Urinary bladder (tissue), 4 donors: Measurements from ENCODE around the gene NUDT14. TPM values are rescaled to one million over a fixed set of nuclear protein-coding genes. Genes with fewer than 3 reads are reported as not detected.

ENCODE experiments used
- DNase-seq: peaks from one replicate; pipeline ENCODE4 v3.0.0-alpha.2; 2015; ENCODE audit errors: extremely low spot score
- H3K27ac ChIP-seq: one replicate; pipeline ENCODE4 v1.5.1; 2013; ENCODE audit warnings: low read depth, mild to moderate bottlenecking, moderate library complexity
- H3K36me3 ChIP-seq: one replicate; pipeline ENCODE4 v1.6.1; 2013; ENCODE audit warnings: mild to moderate bottlenecking, moderate library complexity; ENCODE audit not compliant: insufficient read depth
- H3K4me1 ChIP-seq: one replicate; pipeline ENCODE4 v1.6.1; 2013; ENCODE audit warnings: mild to moderate bottlenecking, moderate library complexity; ENCODE audit not compliant: insufficient read depth
- H3K4me3 ChIP-seq: one replicate; pipeline ENCODE4 v1.5.1; 2013; ENCODE audit warnings: low read depth, low read length
- WGBS: extraction: QIAGEN DNeasy Blood & Tissue Kit; methylation state at CpG from one replicate; pipeline ENCODE4 v1.1.7; 2013; 5-methylcytosine and 5-hydroxymethylcytosine counted together
- polyA plus RNA-seq: library from polyadenylated mRNA; stranded (reverse); fragments of 200-250 nt; gene quantifications from one replicate; pipeline ENCODE4 v1.2.3, GENCODE V29; 2013
- small RNA-seq: library from RNA; depleted of rRNA; stranded (forward); fragments of <200 nt; gene quantifications from one replicate; pipeline ENCODE3, GENCODE V24; 2014
- total RNA-seq: library from RNA; depleted of rRNA; stranded (reverse); fragments of >200 nt; gene quantifications from one replicate; pipeline ENCODE4 v1.2.3, GENCODE V29; 2014
- donor health status: healthy with polysubstance abuse.
- donor health status: healthy.

The NUDT14 gene
- total and polyA plus RNA-seq, 2 donors = 7.3 to 11.6 TPM

DNA sequence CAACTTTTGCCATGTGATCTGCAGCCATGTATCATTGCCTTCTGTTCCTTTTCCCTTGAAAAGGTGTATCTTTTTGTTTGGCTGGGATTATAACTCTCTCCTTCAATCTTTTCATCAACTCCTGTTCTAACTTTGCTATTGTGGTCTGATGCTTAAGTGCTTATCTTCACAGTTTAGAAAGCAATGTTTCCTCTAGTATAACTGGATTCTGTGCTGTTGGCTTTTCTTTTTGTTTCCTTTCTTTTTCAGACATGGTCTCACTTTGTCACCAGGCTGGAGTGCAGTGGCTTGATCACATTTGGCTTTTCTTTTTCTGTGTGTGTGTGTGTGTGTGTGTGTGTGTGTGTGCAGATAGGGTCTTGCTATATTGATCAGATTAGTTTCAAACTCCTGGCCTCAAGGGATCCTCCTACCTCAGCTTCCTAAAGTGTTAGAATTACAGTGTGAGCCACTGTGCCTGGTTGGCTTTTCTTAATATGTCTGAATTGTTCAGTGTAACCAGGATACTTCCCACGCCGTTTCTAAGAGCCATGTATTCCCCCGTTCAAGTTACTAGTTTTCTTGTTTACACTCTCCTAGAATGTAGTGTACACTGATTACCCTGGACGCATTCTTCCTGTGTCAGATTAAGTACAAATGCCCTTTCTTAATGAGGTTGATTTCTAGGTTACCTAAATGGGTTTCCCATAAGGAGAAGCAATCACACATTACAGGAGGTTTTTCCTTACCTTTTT, 48.0 kb downstream of the NUDT14 start:
- H3K27ac ChIP-seq = no peak overlapping the region
- H3K4me3 ChIP-seq = no peak overlapping the region
- H3K4me1 ChIP-seq = no peaks in the 10 kb centered on the region
- no peak for DNase-seq
- H3K36me3 ChIP-seq = no peaks in the 10 kb centered on the region
- 55% methylated on average over 4 of the region's 4 CpGs for WGBS

DNA sequence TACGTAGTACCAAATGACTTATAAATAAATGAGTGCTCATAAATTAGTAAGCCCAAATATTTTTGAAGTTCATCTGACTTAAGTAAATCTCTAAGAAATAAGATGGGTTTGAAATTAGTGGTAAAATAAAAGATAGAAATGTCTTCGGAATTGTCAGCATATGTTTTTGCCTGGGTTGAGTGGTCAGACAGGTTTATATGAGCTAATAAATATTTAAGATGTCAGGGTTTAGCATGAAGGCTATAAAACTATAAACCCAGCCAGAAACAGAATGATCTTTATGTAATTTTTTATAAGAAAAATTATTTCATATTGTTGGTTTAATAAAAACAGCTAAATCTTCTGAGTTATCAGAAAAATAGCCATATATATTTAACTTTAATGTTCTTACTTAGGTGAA, 49.9 kb downstream of the NUDT14 start:
- Histone ChIP-seq H3K4me3 (no peak overlapping the region), H3K36me3 (no peaks in the 10 kb centered on the region), H3K27ac (no peak overlapping the region), H3K4me1 (no peaks in the 10 kb centered on the region)
- no peak for DNase-seq
- WGBS = 81% methylated on average over 2 of the region's 2 CpGs

DNA sequence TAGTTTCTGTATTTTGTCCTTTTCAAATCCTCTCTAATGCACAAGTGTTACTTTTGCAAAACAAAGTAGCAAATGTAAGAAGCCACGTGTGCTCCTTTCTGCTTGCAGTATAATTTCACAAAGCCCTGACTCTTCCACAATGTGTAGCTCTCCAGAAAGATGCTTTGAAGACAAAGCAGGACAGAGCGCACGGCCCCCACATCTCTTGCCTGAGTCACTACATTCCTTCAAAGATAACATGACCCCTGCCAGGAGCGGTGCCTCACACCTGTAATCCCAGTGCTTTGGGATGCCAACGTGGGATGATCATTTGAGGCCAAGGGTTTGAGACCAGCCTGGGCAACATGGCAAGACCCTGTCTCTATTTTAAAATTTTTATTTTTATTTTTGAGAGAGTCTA, 53.1 kb downstream of the NUDT14 start:
- WGBS = 45% methylated on average over 5 of the region's 5 CpGs
- Histone ChIP-seq H3K36me3 (no peaks in the 10 kb centered on the region), H3K4me3 (no peak overlapping the region), H3K4me1 (no peaks in the 10 kb centered on the region), H3K27ac (no peak overlapping the region)
- DNase-seq = no peak

DNA sequence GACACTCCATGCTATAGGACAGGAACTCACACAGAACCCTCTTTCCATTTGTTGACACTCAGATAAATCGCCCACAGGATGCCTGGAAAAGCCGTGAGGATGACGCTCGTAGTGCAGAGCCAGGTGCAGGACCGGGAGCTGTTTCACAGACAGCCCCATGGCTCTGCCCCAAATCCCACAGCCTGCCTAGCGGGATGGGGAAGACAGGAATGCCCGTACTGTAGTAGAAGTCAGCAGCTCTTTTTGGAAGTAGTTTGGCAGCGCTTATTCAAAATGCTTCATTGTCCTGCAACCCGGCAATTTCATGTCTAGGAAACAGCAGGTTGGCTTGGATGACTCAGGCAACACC, 54.2 kb downstream of the NUDT14 start:
- no peak for DNase-seq

DNA sequence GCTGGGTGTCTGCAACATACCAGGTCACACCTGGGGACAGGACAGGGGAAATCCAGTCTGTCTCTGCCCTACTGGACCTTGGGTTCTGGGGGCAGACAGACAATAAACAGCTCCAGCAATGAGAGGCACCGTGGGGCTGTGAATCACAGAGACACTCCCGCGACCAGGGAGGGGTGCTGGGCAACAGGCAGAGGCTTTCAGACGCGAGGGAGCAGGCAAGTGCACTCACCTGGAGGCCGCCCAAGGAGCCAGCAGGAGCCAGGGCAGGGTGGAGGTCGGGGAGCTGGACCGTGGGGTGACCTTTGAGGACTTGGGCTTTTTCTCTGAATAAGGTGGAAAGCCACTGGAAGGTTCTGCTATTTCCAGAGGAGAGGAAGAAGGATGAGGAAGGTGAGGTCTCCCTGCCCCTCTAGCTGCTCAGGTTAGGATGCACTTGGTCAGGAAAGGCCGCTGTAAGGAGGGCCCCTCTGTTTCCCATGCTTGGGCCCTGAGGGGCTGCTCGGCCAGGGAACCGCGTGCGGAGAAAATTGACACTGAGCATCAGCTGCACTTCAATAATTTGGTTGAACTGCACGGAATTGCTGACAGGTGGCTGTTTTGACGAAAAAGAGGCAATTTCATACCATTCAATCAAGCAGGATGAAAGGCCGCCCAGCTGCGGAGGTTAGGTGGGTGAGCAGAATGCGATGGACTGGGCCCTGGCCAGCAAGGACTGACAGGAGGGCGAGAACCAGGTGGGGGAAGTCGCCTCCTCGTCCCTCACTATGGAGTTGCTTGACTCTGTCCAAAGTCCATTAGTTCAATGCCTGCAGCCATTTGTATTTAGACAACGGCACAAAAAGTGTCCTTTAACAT, 54.8 kb downstream of the NUDT14 start:
- no peak for DNase-seq
- Histone ChIP-seq H3K36me3 (no peaks in the 10 kb centered on the region), H3K4me1 (no peaks in the 10 kb centered on the region), H3K4me3 (no peak overlapping the region), H3K27ac (no peak overlapping the region)
- WGBS = 74% methylated on average over 22 of the region's 22 CpGs

More for the DNA sequence above, 54.2 kb downstream of the NUDT14 start:
- Histone ChIP-seq H3K36me3 (no peaks in the 10 kb centered on the region), H3K4me3 (no peak overlapping the region), H3K4me1 (no peaks in the 10 kb centered on the region), H3K27ac (no peak overlapping the region)
- WGBS = 51% methylated on average over 9 of the region's 9 CpGs

DNA sequence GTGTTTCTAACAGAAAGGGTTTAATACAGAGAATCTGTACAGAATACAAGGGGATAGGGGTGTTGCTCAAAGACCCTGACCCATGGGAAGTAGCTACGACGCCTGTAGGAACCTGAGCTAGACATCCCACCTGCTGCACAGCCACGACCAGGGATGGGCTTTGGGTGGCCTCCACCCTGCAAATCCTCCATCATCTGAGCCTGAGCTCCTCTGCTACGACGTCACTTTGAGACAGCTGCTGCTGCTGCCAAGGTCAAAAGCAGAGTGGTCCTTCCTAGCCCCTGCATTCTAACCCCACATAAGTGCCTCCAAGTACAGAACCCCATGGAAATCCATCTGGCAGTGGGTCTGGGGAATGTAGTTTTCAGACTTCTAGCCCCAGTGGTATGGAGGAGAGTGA, 56.3 kb downstream of the NUDT14 start:
- Histone ChIP-seq H3K4me3 (no peak overlapping the region), H3K4me1 (no peaks in the 10 kb centered on the region), H3K27ac (no peak overlapping the region), H3K36me3 (no peaks in the 10 kb centered on the region)
- 53% methylated on average over 5 of the region's 5 CpGs for WGBS
- no peak for DNase-seq

DNA sequence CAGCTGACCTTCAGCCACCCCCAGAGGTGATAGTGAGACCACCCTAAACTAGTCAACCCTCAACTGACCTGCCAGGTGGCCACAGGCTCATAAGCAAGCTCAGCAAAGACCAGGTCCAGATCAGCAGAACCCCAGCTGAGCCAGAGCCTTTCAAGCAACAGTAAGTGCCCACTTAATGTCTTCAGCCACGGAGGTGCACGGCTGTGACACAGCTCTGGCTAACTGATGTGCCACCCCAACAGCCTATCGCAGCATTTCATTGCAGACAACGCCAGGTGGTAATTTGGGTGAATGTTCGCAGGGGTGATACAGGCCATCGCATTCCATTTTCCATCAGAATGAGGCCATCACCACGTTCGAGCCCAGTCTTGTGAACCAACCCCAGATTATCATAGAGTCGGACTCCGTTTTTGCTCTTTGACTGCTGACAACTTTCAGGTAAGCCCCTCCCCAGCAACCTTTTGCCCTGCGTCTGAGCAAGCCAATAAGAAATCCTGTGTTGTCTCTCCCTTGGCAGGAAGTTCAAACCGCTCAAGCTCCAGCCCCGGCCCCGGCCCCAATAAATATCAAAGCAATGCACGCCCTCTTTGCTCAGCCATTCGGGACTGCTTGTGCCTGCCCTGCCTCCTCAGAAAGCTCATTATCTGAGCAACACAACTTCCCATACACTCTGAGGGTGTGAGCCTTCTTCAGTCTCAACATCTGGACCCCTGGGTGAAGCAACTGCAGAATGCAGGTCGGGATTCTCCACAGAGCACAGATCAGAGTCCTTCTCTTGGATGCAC, 56.9 kb downstream of the NUDT14 start:
- Histone ChIP-seq H3K4me1 (no peaks in the 10 kb centered on the region), H3K4me3 (no peak overlapping the region), H3K36me3 (no peaks in the 10 kb centered on the region), H3K27ac (no peak overlapping the region)
- WGBS = 37% methylated on average over 17 of the region's 17 CpGs
- no peak for DNase-seq

DNA sequence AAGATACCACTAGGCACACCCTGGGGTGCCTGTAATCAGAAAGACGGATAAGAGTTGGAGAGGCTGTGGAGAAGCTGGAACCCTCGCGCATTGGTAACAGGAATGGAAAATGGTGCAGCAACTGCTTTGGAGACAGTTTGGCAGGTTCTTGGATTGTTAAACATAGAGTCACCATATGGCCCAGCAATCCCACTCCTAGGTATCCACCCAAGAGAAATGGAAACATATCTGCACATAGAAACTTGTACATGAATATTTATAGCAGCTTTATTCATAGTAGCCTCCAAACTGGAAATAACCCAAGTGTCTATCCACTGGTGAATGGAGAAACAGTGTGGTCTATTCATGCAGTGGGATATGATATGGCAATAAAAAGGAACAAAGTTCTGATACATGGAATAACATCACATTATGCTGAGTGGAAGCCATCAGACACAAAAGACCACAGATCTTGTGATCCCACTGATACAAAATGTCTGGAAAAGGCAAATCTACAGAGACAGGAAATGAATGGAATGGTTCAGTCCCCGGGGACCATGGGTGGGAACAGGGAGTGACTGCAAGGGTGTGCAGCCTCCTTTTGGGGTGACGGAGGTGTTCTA, 57.9 kb downstream of the NUDT14 start:
- WGBS = 91% methylated on average over 5 of the region's 5 CpGs
- Histone ChIP-seq H3K4me1 (no peaks in the 10 kb centered on the region), H3K36me3 (no peaks in the 10 kb centered on the region), H3K4me3 (no peak overlapping the region), H3K27ac (no peak overlapping the region)
- no peak for DNase-seq

Small RNA genes within 50 kb of the gene (small RNA-seq; reads per million reads assigned to genes)
- gene MIR6765 = 0.09 reads per million

Other genes starting within 250 kb of the NUDT14 start
- 14.5 TPM for gene AHNAK2, start 202.9 kb downstream of the NUDT14 start, total RNA-seq
- 43.2 TPM for gene AHNAK2, start 202.9 kb downstream of the NUDT14 start, polyA plus RNA-seq
- 4.7 TPM for gene CLBA1, start 195.5 kb downstream of the NUDT14 start, total RNA-seq
- 10.1 TPM for gene CLBA1, start 195.5 kb downstream of the NUDT14 start, polyA plus RNA-seq
- 20.4 TPM for gene CDCA4, start 160.2 kb downstream of the NUDT14 start, total RNA-seq
- gene CDCA4, start 160.2 kb downstream of the NUDT14 start, polyA plus RNA-seq = 9.4 TPM
- 1.7 TPM for gene GPR132, start 115.9 kb downstream of the NUDT14 start, total RNA-seq
- gene GPR132, start 115.9 kb downstream of the NUDT14 start, polyA plus RNA-seq = 1.3 TPM
- gene JAG2, start 12.5 kb downstream of the NUDT14 start, total RNA-seq = 11.2 TPM
- 22.4 TPM for gene JAG2, start 12.5 kb downstream of the NUDT14 start, polyA plus RNA-seq
- gene BTBD6, start 67.2 kb upstream of the NUDT14 start, total RNA-seq = 28.6 TPM
- 40.6 TPM for gene BTBD6, start 67.2 kb upstream of the NUDT14 start, polyA plus RNA-seq
- gene BRF1, start 119.7 kb upstream of the NUDT14 start, total RNA-seq = 30.9 TPM
- 19.3 TPM for gene BRF1, start 119.7 kb upstream of the NUDT14 start, polyA plus RNA-seq
- gene PACS2, start 133.4 kb upstream of the NUDT14 start, total RNA-seq = 43.8 TPM
- 67.9 TPM for gene PACS2, start 133.4 kb upstream of the NUDT14 start, polyA plus RNA-seq
- gene TEX22, start 217.2 kb upstream of the NUDT14 start, total RNA-seq = 0.11 TPM
- 0.13 TPM for gene TEX22, start 217.2 kb upstream of the NUDT14 start, polyA plus RNA-seq
- 51.5 TPM for gene MTA1, start 238.5 kb upstream of the NUDT14 start, total RNA-seq
- 67.3 TPM for gene MTA1, start 238.5 kb upstream of the NUDT14 start, polyA plus RNA-seq